GM18507 (cell line): ENCODE results near the gene AIFM2.
A peak's percentile ranks its signal among the peaks of the same experiment; 100 is the strongest.
"Not testable (repeated sequence)": the region's sequence is repeated elsewhere in the genome, so short reads cannot be mapped to it uniquely, and the experiment has no call there.

Source experiments
- DNase-seq: peaks from one replicate; pipeline ENCODE4 v3.0.0; 2011; ENCODE audit warnings: low read depth; ENCODE audit not compliant: insufficient read length; ENCODE audit errors: extremely low spot score
- FAIRE-seq: peaks from 2 replicates; lab custom pipeline; 2011; peaks lifted over from hg19 to GRCh38; lab: Jason Lieb, UNC

AIFM2 gene

GRCh38 chr10:70124918-70125317, 7.7 kb downstream of the AIFM2 start:
- FAIRE-seq (no peak), DNase-seq (no peak)

GRCh38 chr10:70124415-70124814, 8.2 kb downstream of the AIFM2 start:
- DNase-seq (no peak), FAIRE-seq (no peak)

GRCh38 chr10:70123817-70124216, 8.8 kb downstream of the AIFM2 start:
- DNase-seq (no peak), FAIRE-seq (no peak)

GRCh38 chr10:70123166-70123565, 9.5 kb downstream of the AIFM2 start:
- FAIRE-seq, DNase-seq: not testable (repeated sequence)

- no peak for FAIRE-seq
- no peak for DNase-seq
Measured at GRCh38 chr10:70122742-70123141, 9.9 kb downstream of the AIFM2 start.

- DNase-seq, result no peak
- FAIRE-seq, result no peak
Measured at GRCh38 chr10:70121281-70121949, 11.2 kb downstream of the AIFM2 start.

- FAIRE-seq (no peak), DNase-seq (no peak)
Measured at GRCh38 chr10:70120417-70120816, 12.2 kb downstream of the AIFM2 start.

GRCh38 chr10:70119623-70120022, 13.0 kb downstream of the AIFM2 start:
- no peak for DNase-seq
- no peak for FAIRE-seq

- DNase-seq (no peak), FAIRE-seq (no peak)
Measured at GRCh38 chr10:70119197-70119596, 13.4 kb downstream of the AIFM2 start.

- DNase-seq (no peak), FAIRE-seq (no peak)
Measured at GRCh38 chr10:70118196-70118595, 14.4 kb downstream of the AIFM2 start.

GRCh38 chr10:70117646-70118045, 15.0 kb downstream of the AIFM2 start:
- DNase-seq (no peak), FAIRE-seq (no peak)

GRCh38 chr10:70115948-70116682, 16.5 kb downstream of the AIFM2 start:
- peak; percentile 91 for FAIRE-seq
- DNase-seq, result peak; percentile 62

GRCh38 chr10:70114902-70115301, 17.7 kb downstream of the AIFM2 start:
- no peak for FAIRE-seq
- no peak for DNase-seq

GRCh38 chr10:70112071-70112470, 20.6 kb downstream of the AIFM2 start:
- DNase-seq (no peak), FAIRE-seq (no peak)

GRCh38 chr10:70111496-70111895, 21.1 kb downstream of the AIFM2 start:
- FAIRE-seq (no peak), DNase-seq (no peak)

GRCh38 chr10:70109064-70109729, 23.4 kb downstream of the AIFM2 start:
- FAIRE-seq (no peak), DNase-seq (no peak)

GRCh38 chr10:70106958-70107791, 25.4 kb downstream of the AIFM2 start:
- peak; percentile 56 for FAIRE-seq
- DNase-seq, result no peak

- FAIRE-seq, result no peak
- DNase-seq, result no peak
Measured at GRCh38 chr10:70101668-70102067, 31.0 kb downstream of the AIFM2 start.

GRCh38 chr10:70101068-70101562, 31.5 kb downstream of the AIFM2 start:
- FAIRE-seq, DNase-seq: not testable (repeated sequence)

- DNase-seq (no peak), FAIRE-seq (no peak)
Measured at GRCh38 chr10:70098271-70098670, 34.4 kb downstream of the AIFM2 start.
